WTC11 (cell line): ENCODE data around the gene ZNF407. TPM values are rescaled to one million over a fixed set of nuclear protein-coding genes. Genes with fewer than 3 reads are reported as not detected.

Source experiments
- ATAC-seq: fragments of 200-7000 bp; cut with Tn5 transposase; 2 replicates; pipeline ENCODE4 v1.10.0; 2021; ENCODE audit warnings: mild to moderate bottlenecking, moderate library complexity
- CTCF ChIA-PET: fragments of 300-600 bp; sonication (Branson Sonifier 250); formaldehyde crosslinking; loops from one replicate; lab custom pipeline; 2021; ENCODE audit warnings: antibody characterized with exemption; lab: Charles Lee
- POLR2A ChIA-PET: fragments of 350-600 bp; sonication (Branson Sonifier 250); formaldehyde crosslinking; loops from one replicate; lab custom pipeline; 2021; ENCODE audit warnings: antibody characterized with exemption; lab: Charles Lee
- DNase-seq: peaks from one replicate; pipeline ENCODE4 v3.0.0; 2021; ENCODE audit warnings: low spot score
- H3K27ac Mint-ChIP-seq: 2 replicates; pipeline ENCODE4 v1.8.0; 2021; ENCODE audit warnings: mixed read lengths
- H3K27me3 Mint-ChIP-seq: 2 replicates; pipeline ENCODE4 v1.8.0; 2021; ENCODE audit warnings: low read depth, mild to moderate bottlenecking, moderate library complexity, mixed read lengths
- H3K36me3 Mint-ChIP-seq: 2 replicates; pipeline ENCODE4 v1.8.0; 2021; ENCODE audit warnings: mixed read lengths
- H3K4me1 Mint-ChIP-seq: 2 replicates; pipeline ENCODE4 v1.8.0; 2022; ENCODE audit warnings: mixed read lengths
- H3K4me3 Mint-ChIP-seq: 2 replicates; pipeline ENCODE4 v1.8.0; 2021; ENCODE audit warnings: mild to moderate bottlenecking, moderate library complexity, mixed read lengths
- H3K9me3 Mint-ChIP-seq: 2 replicates; pipeline ENCODE4 v1.8.0; 2021; ENCODE audit warnings: mixed read lengths
- CREB1 ChIP-seq: sonication (generic); formaldehyde crosslinking; IDR thresholded peaks from 2 replicates; pipeline ENCODE4 v1.8.0; 2023; ENCODE audit warnings: mild to moderate bottlenecking, missing genetic modification reagents
- CREM ChIP-seq: sonication (generic); formaldehyde crosslinking; IDR thresholded peaks from 2 replicates; pipeline ENCODE4 v1.8.1; 2022; ENCODE audit warnings: mild to moderate bottlenecking, missing genetic modification reagents, moderate library complexity
- ELF4 ChIP-seq: sonication (generic); formaldehyde crosslinking; IDR thresholded peaks from 2 replicates; pipeline ENCODE4 v1.8.1; 2022; ENCODE audit warnings: low read depth, mild to moderate bottlenecking, moderate library complexity, missing genetic modification reagents
- FOXK1 ChIP-seq: sonication (generic); formaldehyde crosslinking; IDR thresholded peaks from 2 replicates; pipeline ENCODE4 v1.8.0; 2022; ENCODE audit warnings: mild to moderate bottlenecking, moderate library complexity, missing genetic modification reagents
- GABPB1 ChIP-seq: sonication (generic); formaldehyde crosslinking; IDR thresholded peaks from 2 replicates; pipeline ENCODE4 v1.8.1; 2023; ENCODE audit warnings: mild to moderate bottlenecking, missing genetic modification reagents
- NFATC4 ChIP-seq: fragments of 250-450 bp; sonication (Bioruptor Pico); IDR thresholded peaks from 2 replicates; pipeline ENCODE4 v1.9.0; 2021; ENCODE audit warnings: mild to moderate bottlenecking
- NFE2L1 ChIP-seq: sonication (generic); formaldehyde crosslinking; IDR thresholded peaks from 2 replicates; pipeline ENCODE4 v1.8.1; 2023; ENCODE audit warnings: missing genetic modification reagents
- NFYB ChIP-seq: sonication (generic); formaldehyde crosslinking; conservative IDR thresholded peaks from 2 replicates; pipeline ENCODE4 v1.8.0; 2022; ENCODE audit warnings: low read depth, missing genetic modification reagents
- PRRX2 ChIP-seq: fragments of 250-450 bp; sonication (Bioruptor Pico); IDR thresholded peaks from 2 replicates; pipeline ENCODE4 v1.8.0; 2021; ENCODE audit warnings: mild to moderate bottlenecking
- RORB ChIP-seq: fragments of 250-450 bp; sonication (Bioruptor Pico); IDR thresholded peaks from 2 replicates; pipeline ENCODE4 v1.9.0; 2021; ENCODE audit warnings: mild to moderate bottlenecking
- SOX15 ChIP-seq: fragments of 250-450 bp; sonication (Bioruptor Pico); IDR thresholded peaks from 2 replicates; pipeline ENCODE4 v1.9.0; 2021; ENCODE audit warnings: mild to moderate bottlenecking
- ZNF232 ChIP-seq: sonication (generic); formaldehyde crosslinking; IDR thresholded peaks from 2 replicates; pipeline ENCODE4 v1.8.0; 2022; ENCODE audit warnings: mild to moderate bottlenecking, missing genetic modification reagents
- ZNF317 ChIP-seq: sonication (generic); formaldehyde crosslinking; IDR thresholded peaks from 2 replicates; pipeline ENCODE4 v1.8.1; 2023; ENCODE audit warnings: low read depth, mild to moderate bottlenecking, moderate library complexity, missing genetic modification reagents, borderline replicate concordance
- ZNF423 ChIP-seq: fragments of 250-450 bp; sonication (Bioruptor Pico); IDR thresholded peaks from 2 replicates; pipeline ENCODE4 v2.1.2; 2022; ENCODE audit warnings: mild to moderate bottlenecking, moderate library complexity
- total RNA-seq: library from RNA; stranded (reverse); gene quantifications from 3 replicates; pipeline ENCODE4 v1.2.3, GENCODE V29; 2021
- TF ChIP-seq, protein P1 (sequence below): sonication (generic); formaldehyde crosslinking; IDR thresholded peaks from 2 replicates; pipeline ENCODE4 v1.8.0; 2023; ENCODE audit warnings: mild to moderate bottlenecking, missing genetic modification reagents
- TF ChIP-seq, protein P2 (sequence below): sonication (generic); formaldehyde crosslinking; IDR thresholded peaks from 2 replicates; pipeline ENCODE4 v1.8.1; 2022; ENCODE audit warnings: low read depth, mild to moderate bottlenecking, moderate library complexity, missing genetic modification reagents, borderline replicate concordance
- TF ChIP-seq, protein P3 (sequence below): fragments of 250-450 bp; sonication (Bioruptor Pico); IDR thresholded peaks from 2 replicates; pipeline ENCODE4 v1.9.0; 2021; ENCODE audit warnings: moderate library complexity, mild to moderate bottlenecking, inconsistent platforms, borderline replicate concordance
- TF ChIP-seq, protein P4 (sequence below): sonication (generic); formaldehyde crosslinking; IDR thresholded peaks from 2 replicates; pipeline ENCODE4 v1.8.0; 2022; ENCODE audit warnings: mild to moderate bottlenecking, missing genetic modification reagents
- TF ChIP-seq, protein P5 (sequence below): sonication (generic); formaldehyde crosslinking; IDR thresholded peaks from 2 replicates; pipeline ENCODE4 v1.8.1; 2022; ENCODE audit warnings: mild to moderate bottlenecking, moderate library complexity, missing genetic modification reagents
- TF ChIP-seq, protein P6 (sequence below): fragments of 250-450 bp; sonication (Bioruptor Pico); IDR thresholded peaks from 2 replicates; pipeline ENCODE4 v1.9.0; 2021; ENCODE audit warnings: mild to moderate bottlenecking, borderline replicate concordance
- TF ChIP-seq, protein P7 (sequence below): sonication (generic); formaldehyde crosslinking; IDR thresholded peaks from 2 replicates; pipeline ENCODE4 v1.8.0; 2022; ENCODE audit warnings: mild to moderate bottlenecking, missing genetic modification reagents

The ZNF407 gene
- total RNA-seq, 1 experiment from 2014 or later = 6.5 TPM

DNA sequence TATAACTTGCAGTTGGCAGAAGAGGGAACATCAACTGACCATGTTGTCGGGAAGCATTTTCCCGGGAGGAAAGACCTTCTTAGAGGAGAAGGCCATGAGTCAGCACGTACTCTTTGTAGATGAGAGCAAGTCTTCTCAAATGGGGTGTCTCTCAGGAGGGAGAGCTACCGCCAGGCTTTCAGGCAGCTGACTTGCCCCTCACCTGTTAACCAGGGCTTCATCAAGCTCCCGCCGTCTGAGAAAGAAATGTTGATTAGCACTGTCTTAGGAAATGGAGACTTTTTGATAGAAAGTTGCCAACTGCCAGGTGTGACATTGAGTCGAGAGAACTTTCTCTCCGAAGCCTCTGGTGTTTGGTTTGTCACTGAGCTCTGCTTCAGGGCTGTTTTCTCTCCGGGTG lies 196.1 kb downstream of the ZNF407 start (continued):
- TF ChIP-seq, protein P1, sequence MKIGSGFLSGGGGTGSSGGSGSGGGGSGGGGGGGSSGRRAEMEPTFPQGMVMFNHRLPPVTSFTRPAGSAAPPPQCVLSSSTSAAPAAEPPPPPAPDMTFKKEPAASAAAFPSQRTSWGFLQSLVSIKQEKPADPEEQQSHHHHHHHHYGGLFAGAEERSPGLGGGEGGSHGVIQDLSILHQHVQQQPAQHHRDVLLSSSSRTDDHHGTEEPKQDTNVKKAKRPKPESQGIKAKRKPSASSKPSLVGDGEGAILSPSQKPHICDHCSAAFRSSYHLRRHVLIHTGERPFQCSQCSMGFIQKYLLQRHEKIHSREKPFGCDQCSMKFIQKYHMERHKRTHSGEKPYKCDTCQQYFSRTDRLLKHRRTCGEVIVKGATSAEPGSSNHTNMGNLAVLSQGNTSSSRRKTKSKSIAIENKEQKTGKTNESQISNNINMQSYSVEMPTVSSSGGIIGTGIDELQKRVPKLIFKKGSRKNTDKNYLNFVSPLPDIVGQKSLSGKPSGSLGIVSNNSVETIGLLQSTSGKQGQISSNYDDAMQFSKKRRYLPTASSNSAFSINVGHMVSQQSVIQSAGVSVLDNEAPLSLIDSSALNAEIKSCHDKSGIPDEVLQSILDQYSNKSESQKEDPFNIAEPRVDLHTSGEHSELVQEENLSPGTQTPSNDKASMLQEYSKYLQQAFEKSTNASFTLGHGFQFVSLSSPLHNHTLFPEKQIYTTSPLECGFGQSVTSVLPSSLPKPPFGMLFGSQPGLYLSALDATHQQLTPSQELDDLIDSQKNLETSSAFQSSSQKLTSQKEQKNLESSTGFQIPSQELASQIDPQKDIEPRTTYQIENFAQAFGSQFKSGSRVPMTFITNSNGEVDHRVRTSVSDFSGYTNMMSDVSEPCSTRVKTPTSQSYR = no peak

DNA sequence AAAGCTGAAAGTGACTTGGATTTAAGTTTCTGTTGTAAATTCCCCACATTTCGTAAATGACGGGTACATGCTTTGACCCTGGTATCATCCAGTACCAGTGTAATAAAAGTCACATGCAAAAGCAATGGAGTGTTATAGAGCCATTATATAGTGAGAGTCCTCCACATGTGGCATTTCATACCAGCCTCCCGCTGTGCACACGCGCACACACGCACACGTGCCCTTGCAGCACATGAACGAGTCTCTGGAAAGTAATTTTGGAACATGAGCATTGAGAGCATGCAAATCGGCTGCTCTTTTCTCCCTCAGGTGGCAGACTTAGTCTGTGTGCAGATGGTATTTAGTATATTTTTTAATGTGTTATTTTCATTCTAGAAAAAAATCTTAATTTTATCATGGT lies 198.1 kb downstream of the ZNF407 start:
- ChIA-PET CTCF (interaction anchor here (1.5 kb wide), 1 partner anchor 24 kb away, joined by 4 read pairs; no protein-coding TSS in a partner anchor), POLR2A (no interaction called here)
- no peak for ATAC-seq
- TF ChIP-seq, protein P2, sequence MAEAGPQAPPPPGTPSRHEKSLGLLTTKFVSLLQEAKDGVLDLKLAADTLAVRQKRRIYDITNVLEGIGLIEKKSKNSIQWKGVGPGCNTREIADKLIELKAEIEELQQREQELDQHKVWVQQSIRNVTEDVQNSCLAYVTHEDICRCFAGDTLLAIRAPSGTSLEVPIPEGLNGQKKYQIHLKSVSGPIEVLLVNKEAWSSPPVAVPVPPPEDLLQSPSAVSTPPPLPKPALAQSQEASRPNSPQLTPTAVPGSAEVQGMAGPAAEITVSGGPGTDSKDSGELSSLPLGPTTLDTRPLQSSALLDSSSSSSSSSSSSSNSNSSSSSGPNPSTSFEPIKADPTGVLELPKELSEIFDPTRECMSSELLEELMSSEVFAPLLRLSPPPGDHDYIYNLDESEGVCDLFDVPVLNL = no peak
- TF ChIP-seq CREM (no peak), NFATC4 (CRISPR knock-in tag) (no peak), GABPB1 (CRISPR knock-in tag) (no peak), ELF4 (CRISPR knock-in tag) (no peak), ZNF232 (CRISPR knock-in tag) (no peak), NFE2L1 (CRISPR knock-in tag) (no peak), ZNF423 (CRISPR knock-in tag) (no peak), FOXK1 (CRISPR knock-in tag) (no peak), SOX15 (CRISPR knock-in tag) (no peak), PRRX2 (CRISPR knock-in tag) (no peak), RORB (CRISPR knock-in tag) (no peak), NFYB (CRISPR knock-in tag) (no peak)
- TF ChIP-seq, protein P3, sequence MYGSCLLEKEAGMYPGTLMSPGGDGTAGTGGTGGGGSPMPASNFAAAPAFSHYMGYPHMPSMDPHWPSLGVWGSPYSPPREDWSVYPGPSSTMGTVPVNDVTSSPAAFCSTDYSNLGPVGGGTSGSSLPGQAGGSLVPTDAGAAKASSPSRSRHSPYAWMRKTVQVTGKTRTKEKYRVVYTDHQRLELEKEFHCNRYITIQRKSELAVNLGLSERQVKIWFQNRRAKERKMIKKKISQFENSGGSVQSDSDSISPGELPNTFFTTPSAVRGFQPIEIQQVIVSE (CRISPR knock-in tag) = no peak
- TF ChIP-seq, protein P4, sequence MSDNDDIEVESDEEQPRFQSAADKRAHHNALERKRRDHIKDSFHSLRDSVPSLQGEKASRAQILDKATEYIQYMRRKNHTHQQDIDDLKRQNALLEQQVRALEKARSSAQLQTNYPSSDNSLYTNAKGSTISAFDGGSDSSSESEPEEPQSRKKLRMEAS (CRISPR knock-in tag) = no peak
- TF ChIP-seq, protein P5, sequence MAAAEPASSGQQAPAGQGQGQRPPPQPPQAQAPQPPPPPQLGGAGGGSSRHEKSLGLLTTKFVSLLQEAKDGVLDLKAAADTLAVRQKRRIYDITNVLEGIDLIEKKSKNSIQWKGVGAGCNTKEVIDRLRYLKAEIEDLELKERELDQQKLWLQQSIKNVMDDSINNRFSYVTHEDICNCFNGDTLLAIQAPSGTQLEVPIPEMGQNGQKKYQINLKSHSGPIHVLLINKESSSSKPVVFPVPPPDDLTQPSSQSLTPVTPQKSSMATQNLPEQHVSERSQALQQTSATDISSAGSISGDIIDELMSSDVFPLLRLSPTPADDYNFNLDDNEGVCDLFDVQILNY = no peak
- no peaks in the 10 kb centered on the region for H3K9me3 Mint-ChIP-seq
- no peaks in the 10 kb centered on the region for H3K27me3 Mint-ChIP-seq
- H3K4me1 Mint-ChIP-seq = peaks cover 47% of the 10 kb centered on the region
- no peaks in the 10 kb centered on the region for H3K36me3 Mint-ChIP-seq
- DNase-seq = no peak
- no peak overlapping the region for H3K27ac Mint-ChIP-seq
- no peak overlapping the region for H3K4me3 Mint-ChIP-seq

DNA sequence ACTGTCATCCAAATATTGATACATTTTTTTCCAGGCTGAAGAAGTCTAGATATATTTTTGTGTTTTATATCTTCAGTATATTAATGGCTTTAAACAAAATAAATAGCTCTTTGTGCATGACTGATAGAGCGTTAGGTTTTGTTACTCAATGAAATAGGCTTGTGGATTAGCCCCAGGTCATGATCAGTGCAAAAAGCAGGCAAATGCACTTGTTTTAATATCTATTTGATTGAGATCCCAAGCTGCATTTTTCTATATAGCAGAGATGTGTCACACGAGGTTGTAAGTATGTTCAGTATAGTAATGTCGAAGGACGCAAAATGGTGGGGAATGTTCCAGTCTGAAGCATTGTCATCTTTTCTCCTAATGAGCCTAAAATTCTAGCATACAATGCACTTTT lies 198.5 kb downstream of the ZNF407 start:
- ATAC-seq (no peak), DNase-seq (no peak)
- H3K4me3 Mint-ChIP-seq = no peak overlapping the region
- H3K36me3 Mint-ChIP-seq = no peaks in the 10 kb centered on the region
- H3K9me3 Mint-ChIP-seq = no peaks in the 10 kb centered on the region
- H3K27me3 Mint-ChIP-seq = no peaks in the 10 kb centered on the region
- CTCF ChIA-PET = interaction anchor here (1.5 kb wide), 1 partner anchor 24 kb away, joined by 4 read pairs; no protein-coding TSS in a partner anchor
- H3K27ac Mint-ChIP-seq = no peak overlapping the region
- peaks cover 50% of the 10 kb centered on the region for H3K4me1 Mint-ChIP-seq
- POLR2A ChIA-PET = no interaction called here
- TF ChIP-seq, protein P4 (CRISPR knock-in tag) = no peak
- TF ChIP-seq ZNF317 (CRISPR knock-in tag) (no peak), CREB1 (CRISPR knock-in tag) (no peak), FOXK1 (CRISPR knock-in tag) (no peak), ZNF232 (CRISPR knock-in tag) (no peak)
- TF ChIP-seq, protein P6, sequence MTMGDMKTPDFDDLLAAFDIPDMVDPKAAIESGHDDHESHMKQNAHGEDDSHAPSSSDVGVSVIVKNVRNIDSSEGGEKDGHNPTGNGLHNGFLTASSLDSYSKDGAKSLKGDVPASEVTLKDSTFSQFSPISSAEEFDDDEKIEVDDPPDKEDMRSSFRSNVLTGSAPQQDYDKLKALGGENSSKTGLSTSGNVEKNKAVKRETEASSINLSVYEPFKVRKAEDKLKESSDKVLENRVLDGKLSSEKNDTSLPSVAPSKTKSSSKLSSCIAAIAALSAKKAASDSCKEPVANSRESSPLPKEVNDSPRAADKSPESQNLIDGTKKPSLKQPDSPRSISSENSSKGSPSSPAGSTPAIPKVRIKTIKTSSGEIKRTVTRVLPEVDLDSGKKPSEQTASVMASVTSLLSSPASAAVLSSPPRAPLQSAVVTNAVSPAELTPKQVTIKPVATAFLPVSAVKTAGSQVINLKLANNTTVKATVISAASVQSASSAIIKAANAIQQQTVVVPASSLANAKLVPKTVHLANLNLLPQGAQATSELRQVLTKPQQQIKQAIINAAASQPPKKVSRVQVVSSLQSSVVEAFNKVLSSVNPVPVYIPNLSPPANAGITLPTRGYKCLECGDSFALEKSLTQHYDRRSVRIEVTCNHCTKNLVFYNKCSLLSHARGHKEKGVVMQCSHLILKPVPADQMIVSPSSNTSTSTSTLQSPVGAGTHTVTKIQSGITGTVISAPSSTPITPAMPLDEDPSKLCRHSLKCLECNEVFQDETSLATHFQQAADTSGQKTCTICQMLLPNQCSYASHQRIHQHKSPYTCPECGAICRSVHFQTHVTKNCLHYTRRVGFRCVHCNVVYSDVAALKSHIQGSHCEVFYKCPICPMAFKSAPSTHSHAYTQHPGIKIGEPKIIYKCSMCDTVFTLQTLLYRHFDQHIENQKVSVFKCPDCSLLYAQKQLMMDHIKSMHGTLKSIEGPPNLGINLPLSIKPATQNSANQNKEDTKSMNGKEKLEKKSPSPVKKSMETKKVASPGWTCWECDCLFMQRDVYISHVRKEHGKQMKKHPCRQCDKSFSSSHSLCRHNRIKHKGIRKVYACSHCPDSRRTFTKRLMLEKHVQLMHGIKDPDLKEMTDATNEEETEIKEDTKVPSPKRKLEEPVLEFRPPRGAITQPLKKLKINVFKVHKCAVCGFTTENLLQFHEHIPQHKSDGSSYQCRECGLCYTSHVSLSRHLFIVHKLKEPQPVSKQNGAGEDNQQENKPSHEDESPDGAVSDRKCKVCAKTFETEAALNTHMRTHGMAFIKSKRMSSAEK (CRISPR knock-in tag) = no peak
- TF ChIP-seq, protein P7, sequence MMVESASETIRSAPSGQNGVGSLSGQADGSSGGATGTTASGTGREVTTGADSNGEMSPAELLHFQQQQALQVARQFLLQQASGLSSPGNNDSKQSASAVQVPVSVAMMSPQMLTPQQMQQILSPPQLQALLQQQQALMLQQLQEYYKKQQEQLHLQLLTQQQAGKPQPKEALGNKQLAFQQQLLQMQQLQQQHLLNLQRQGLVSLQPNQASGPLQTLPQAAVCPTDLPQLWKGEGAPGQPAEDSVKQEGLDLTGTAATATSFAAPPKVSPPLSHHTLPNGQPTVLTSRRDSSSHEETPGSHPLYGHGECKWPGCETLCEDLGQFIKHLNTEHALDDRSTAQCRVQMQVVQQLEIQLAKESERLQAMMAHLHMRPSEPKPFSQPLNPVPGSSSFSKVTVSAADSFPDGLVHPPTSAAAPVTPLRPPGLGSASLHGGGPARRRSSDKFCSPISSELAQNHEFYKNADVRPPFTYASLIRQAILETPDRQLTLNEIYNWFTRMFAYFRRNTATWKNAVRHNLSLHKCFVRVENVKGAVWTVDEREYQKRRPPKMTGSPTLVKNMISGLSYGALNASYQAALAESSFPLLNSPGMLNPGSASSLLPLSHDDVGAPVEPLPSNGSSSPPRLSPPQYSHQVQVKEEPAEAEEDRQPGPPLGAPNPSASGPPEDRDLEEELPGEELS = no peak
